Kidney (tissue), 14 donors: Measurements from ENCODE around the gene AIF1L. TPM values are rescaled to one million over a fixed set of nuclear protein-coding genes. Genes with fewer than 3 reads are reported as not detected.
"Not testable (repeated sequence)": the region's sequence is repeated elsewhere in the genome, so short reads cannot be mapped to it uniquely, and the experiment has no call there.

Experiments used
- DNase-seq, 5 donors: peaks; one replicate each; pipeline ENCODE4 v3.0.0-alpha.2; 2013 to 2020
- FAIRE-seq: peaks from 2 replicates; lab custom pipeline; 2012; peaks lifted over from hg19 to GRCh38; lab: Jason Lieb, UNC
- H3K27ac ChIP-seq, 2 donors: one replicate each; pipeline ENCODE4 v1.7.0; 2013; ENCODE audit warnings: low read depth in 2 of 2, low read length in 2 of 2, inconsistent platforms in 1 of 2
- H3K27me3 ChIP-seq: one replicate; pipeline ENCODE4 v1.7.1; 2013; ENCODE audit warnings: low read length, inconsistent platforms; ENCODE audit not compliant: control insufficient read depth, insufficient read depth
- H3K36me3 ChIP-seq, 3 donors: one replicate each; pipeline versions ENCODE4 v1.7.0 to v1.7.1; 2013; ENCODE audit warnings: low read length in 3 of 3, control low read depth in 1 of 3, inconsistent platforms in 1 of 3; ENCODE audit not compliant: insufficient read depth in 3 of 3, control insufficient read depth in 2 of 3
- H3K4me1 ChIP-seq, 3 donors: one replicate each; pipeline versions ENCODE4 v1.7.0 to v1.7.1; 2013; ENCODE audit warnings: low read length in 3 of 3, inconsistent platforms in 1 of 3, low read depth in 1 of 3; ENCODE audit not compliant: control insufficient read depth in 2 of 3, insufficient read depth in 2 of 3
- H3K4me3 ChIP-seq, 3 donors: one replicate each; pipeline versions ENCODE4 v1.7.0 to v1.8.1; 2013; ENCODE audit warnings: low read length in 3 of 3, control low read depth in 1 of 3, inconsistent platforms in 1 of 3
- H3K9ac ChIP-seq, 3 donors: one replicate each; pipeline versions ENCODE4 v1.7.0 to v1.7.1; 2013; ENCODE audit warnings: low read length in 3 of 3, control low read depth in 1 of 3, inconsistent platforms in 1 of 3
- H3K9me3 ChIP-seq, 3 donors: one replicate each; pipeline versions ENCODE4 v1.7.0 to v1.7.1; 2013; ENCODE audit warnings: low read length in 3 of 3, control low read depth in 1 of 3, inconsistent platforms in 1 of 3; ENCODE audit not compliant: control insufficient read depth in 2 of 3, insufficient read depth in 1 of 3
- CTCF ChIP-seq: IDR thresholded peaks from 3 replicates; pipeline ENCODE4 v1.5.1; 2012; ENCODE audit warnings: mild to moderate bottlenecking, moderate library complexity, borderline replicate concordance; ENCODE audit not compliant: insufficient read depth; ENCODE audit errors: extremely low read depth
- intact Hi-C: fragments of 100-400 bp; cut with DNase I; formaldehyde crosslinking; loops from one replicate; pipeline ENCODE4 v1.11.1; 2022
- polyA plus RNA-seq: library from polyadenylated mRNA; stranded (reverse); fragments of 350-450 nt; fragmentation: Illumina TruSeq; extraction: RNeasy Lipid Tissue Mini Kit (QIAGEN cat#74804); gene quantifications from one replicate; pipeline ENCODE4 v1.2.3, GENCODE V29; 2014; ENCODE audit warnings: low read depth, low replicate concordance; ENCODE audit not compliant: insufficient read depth
- total RNA-seq: library from RNA; stranded (reverse); fragmentation: NEBNext Ultra II Directional; extraction: Animal tissue kit (Norgen Biotek cat#: 25700); gene quantifications from one replicate; pipeline ENCODE4 v1.2.1, GENCODE V29; 2021
- donor health status: control.
- donor health status: control.
- donor health status: control.
- donor health status: control.
- donor health status: control.
- donor health status: DM: yes; HTN: yes; CAD: no.
- donor health status: Normal renal cell carcinoma (clear cell type).

The AIF1L gene
- total and polyA plus RNA-seq, 2 donors from 2014 or later = 397 to 439 TPM

- H3K4me1 ChIP-seq = no peaks in the 10 kb centered on the region
- FAIRE-seq (no peak), DNase-seq (no peak)
- no peak overlapping the region for H3K4me3 ChIP-seq
- TF ChIP-seq CTCF = no peak
- no peak overlapping the region for H3K9ac ChIP-seq
- H3K9me3 ChIP-seq = no peaks in the 10 kb centered on the region
- intact Hi-C loops = no loop called here
- no peak overlapping the region for H3K27ac ChIP-seq
- H3K27me3 ChIP-seq = no peaks in the 10 kb centered on the region
- H3K36me3 ChIP-seq = peaks cover 26 to 61% (median 60%) of the 10 kb centered on the region in 3 donors
These were observed 53.3 kb downstream of the AIF1L start for GRCh38 chr9:131149688-131150053.

GRCh38 chr9:131153595-131153994 is 57.3 kb downstream of the AIF1L start:
- Histone ChIP-seq H3K4me1 (no peaks in the 10 kb centered on the region), H3K36me3 (peaks cover 15 to 35% (median 32%) of the 10 kb centered on the region in 3 donors), H3K9me3 (no peaks in the 10 kb centered on the region), H3K4me3 (no peak overlapping the region), H3K27me3 (no peaks in the 10 kb centered on the region), H3K27ac (no peak overlapping the region), H3K9ac (no peak overlapping the region)
- intact Hi-C loops = no loop called here
- no peak for TF ChIP-seq CTCF
- FAIRE-seq (no peak), DNase-seq (no peak)

- peaks cover 11 to 37% (median 21%) of the 10 kb centered on the region in 3 donors for H3K36me3 ChIP-seq
- H3K27ac ChIP-seq, H3K9me3 ChIP-seq, DNase-seq, FAIRE-seq, H3K9ac ChIP-seq, H3K4me1 ChIP-seq, intact Hi-C loops, H3K4me3 ChIP-seq, H3K27me3 ChIP-seq: not testable (repeated sequence)
These were observed 62.3 kb downstream of the AIF1L start for GRCh38 chr9:131158673-131159072.

- H3K9me3 ChIP-seq = no peaks in the 10 kb centered on the region
- intact Hi-C loops = no loop called here
- TF ChIP-seq CTCF = no peak
- no peak for DNase-seq
- no peak overlapping the region for H3K27ac ChIP-seq
- no peaks in the 10 kb centered on the region for H3K4me1 ChIP-seq
- H3K9ac ChIP-seq = no peak overlapping the region
- H3K4me3 ChIP-seq = no peak overlapping the region
- H3K27me3 ChIP-seq = no peaks in the 10 kb centered on the region
- no peak for FAIRE-seq
- peaks cover 9 to 40% (median 20%) of the 10 kb centered on the region in 3 donors for H3K36me3 ChIP-seq
These were observed 64.2 kb downstream of the AIF1L start for GRCh38 chr9:131160416-131161112.
